Muscle layer of duodenum (tissue), 2 donors: ENCODE results near the gene LGR6.

Experiments used
- H3K27ac ChIP-seq: one replicate; pipeline ENCODE4 v1.7.0; 2013; ENCODE audit warnings: mild to moderate bottlenecking, low read length
- H3K27me3 ChIP-seq: one replicate; pipeline ENCODE4 v1.7.0; 2013; ENCODE audit warnings: low read depth, mild to moderate bottlenecking, control low read depth, low read length
- H3K36me3 ChIP-seq, 2 donors: one replicate each; pipeline ENCODE4 v1.7.0; 2013; ENCODE audit warnings: low read length in 2 of 2, control low read depth in 1 of 2, mild to moderate bottlenecking in 1 of 2; ENCODE audit not compliant: insufficient read depth in 2 of 2, control insufficient read depth in 1 of 2
- H3K4me1 ChIP-seq, 2 donors: one replicate each; pipeline ENCODE4 v1.7.0; 2013; ENCODE audit warnings: low read length in 2 of 2, mild to moderate bottlenecking in 2 of 2, control low read depth in 1 of 2, moderate library complexity in 1 of 2; ENCODE audit not compliant: insufficient read depth in 2 of 2, control insufficient read depth in 1 of 2
- H3K4me3 ChIP-seq, 2 donors: one replicate each; pipeline ENCODE4 v1.7.0; 2013; ENCODE audit warnings: low read length in 2 of 2, low read depth in 1 of 2, mild to moderate bottlenecking in 1 of 2
- H3K9me3 ChIP-seq, 2 donors: one replicate each; pipeline ENCODE4 v1.7.0; 2013; ENCODE audit warnings: low read length in 2 of 2, control low read depth in 1 of 2, mild to moderate bottlenecking in 1 of 2; ENCODE audit not compliant: control insufficient read depth in 1 of 2
- donor health status: healthy.

LGR6 gene

GRCh38 chr1:202217951-202218350 lies 24.4 kb downstream of the LGR6 start:
- Histone ChIP-seq H3K36me3 (no peaks in the 10 kb centered on the region), H3K9me3 (no peaks in the 10 kb centered on the region), H3K27ac (no peak overlapping the region), H3K27me3 (peaks cover 24% of the 10 kb centered on the region), H3K4me3 (no peak overlapping the region), H3K4me1 (peaks cover 0 to 10% of the 10 kb centered on the region in 2 donors)

DNA sequence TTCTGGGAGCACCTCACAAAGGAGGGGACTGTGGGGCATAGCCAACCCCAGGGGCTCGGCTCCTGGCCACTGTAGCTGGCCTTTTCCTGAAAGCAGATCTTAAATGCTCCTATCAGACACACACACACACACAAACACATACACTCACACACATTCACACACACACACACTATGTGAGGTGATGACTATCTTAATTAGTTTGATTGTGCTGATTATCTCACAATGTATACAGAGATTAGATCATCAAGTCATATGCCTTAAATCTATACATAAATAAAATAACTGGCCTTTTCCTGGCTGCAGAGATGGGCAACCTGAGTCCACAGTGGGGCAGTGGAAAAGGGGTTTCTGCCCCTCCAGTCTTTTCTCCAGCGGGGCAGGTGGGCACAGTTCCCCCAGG lies 27.1 kb downstream of the LGR6 start:
- Histone ChIP-seq H3K4me3 (no peak overlapping the region), H3K4me1 (no peaks in the 10 kb centered on the region), H3K27ac (no peak overlapping the region), H3K27me3 (peaks cover 5% of the 10 kb centered on the region), H3K9me3 (no peaks in the 10 kb centered on the region), H3K36me3 (no peaks in the 10 kb centered on the region)

DNA sequence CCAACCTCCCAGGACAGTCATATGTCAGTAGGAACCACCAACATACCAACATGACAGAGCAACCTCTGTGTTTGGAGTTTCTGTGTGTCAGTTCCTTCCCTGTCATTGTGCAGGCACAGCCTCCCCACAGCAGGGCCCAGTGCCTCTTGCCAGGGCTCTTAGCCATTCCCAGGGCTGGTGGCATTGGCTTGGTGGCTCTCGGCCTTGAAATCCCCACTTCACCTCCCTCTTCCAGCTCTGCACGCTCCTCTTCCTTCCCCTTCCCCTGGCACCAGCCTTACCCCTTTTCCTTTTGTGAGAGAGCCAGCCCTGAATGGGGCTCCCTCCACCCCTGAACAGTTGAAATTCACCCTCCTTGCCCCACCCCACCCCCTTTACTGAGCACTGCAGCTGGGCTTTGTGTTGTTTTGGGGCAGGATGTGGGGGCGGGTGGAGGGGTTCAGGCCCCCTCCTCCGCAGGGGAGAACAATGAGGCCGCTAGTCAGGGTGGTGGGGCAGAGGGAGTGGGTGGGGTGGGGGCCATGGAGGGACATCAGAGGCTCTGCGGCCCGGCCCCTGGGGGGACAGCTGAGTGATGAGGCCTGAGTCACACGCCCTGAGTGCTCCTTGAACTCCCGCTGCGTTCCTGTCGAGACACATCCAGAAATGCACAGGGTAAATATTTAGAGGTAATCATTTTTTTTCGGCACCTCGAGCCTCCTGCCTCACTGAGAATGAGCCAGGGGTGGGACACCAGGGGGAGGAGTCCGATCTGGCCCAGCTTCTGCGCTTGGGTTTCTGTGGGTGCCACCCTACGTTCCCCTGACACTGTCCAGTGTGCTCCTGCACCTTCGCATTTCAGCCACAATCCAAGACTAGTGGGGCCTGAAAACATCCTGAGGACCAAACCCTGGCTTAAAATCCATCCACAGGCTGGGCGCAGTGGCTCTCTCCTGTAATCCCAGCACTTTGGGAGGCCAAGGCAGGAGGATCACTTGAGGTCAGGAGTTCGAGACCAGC lies 28.6 kb downstream of the LGR6 start:
- Histone ChIP-seq H3K4me1 (no peaks in the 10 kb centered on the region), H3K27me3 (no peaks in the 10 kb centered on the region), H3K27ac (no peak overlapping the region), H3K9me3 (no peaks in the 10 kb centered on the region), H3K36me3 (no peaks in the 10 kb centered on the region), H3K4me3 (no peak overlapping the region)

DNA sequence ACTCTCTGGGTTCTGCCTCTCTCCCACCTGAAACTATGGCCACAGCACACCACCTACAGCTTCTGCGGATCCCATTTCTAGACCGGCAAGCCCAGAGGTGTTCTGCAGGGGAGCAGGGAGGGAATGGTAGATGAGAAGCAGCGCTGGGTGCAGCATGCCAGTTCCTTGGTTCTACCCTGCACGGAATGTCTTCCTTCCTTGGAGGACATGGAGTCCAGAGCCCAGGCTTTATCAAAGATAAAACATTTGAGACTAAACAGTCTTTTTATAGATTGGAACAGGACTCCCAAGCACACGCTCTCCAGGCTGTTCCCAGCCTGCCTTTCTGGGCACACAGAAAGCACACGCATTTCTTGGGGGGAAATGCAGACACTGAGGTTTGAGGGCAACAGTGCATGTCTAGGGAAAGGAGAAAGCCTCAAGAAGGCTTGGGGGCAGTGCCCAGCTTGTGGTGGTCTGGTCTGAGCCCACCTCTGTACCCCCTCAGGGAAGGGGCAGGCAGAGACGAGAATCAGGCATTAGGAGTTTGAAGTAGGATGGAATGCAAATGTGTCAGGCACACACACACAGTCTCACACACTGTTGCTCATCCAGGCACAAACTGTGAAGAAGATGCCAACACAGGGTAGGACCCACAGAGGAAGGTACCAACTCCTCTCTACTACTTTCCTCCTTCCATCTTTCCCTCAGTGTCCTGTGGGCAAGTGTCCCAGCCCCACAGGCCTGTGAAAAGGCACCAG lies 29.7 kb downstream of the LGR6 start:
- Histone ChIP-seq H3K27me3 (no peaks in the 10 kb centered on the region), H3K4me1 (no peaks in the 10 kb centered on the region), H3K36me3 (no peaks in the 10 kb centered on the region), H3K27ac (no peak overlapping the region), H3K4me3 (no peak overlapping the region), H3K9me3 (no peaks in the 10 kb centered on the region)

DNA sequence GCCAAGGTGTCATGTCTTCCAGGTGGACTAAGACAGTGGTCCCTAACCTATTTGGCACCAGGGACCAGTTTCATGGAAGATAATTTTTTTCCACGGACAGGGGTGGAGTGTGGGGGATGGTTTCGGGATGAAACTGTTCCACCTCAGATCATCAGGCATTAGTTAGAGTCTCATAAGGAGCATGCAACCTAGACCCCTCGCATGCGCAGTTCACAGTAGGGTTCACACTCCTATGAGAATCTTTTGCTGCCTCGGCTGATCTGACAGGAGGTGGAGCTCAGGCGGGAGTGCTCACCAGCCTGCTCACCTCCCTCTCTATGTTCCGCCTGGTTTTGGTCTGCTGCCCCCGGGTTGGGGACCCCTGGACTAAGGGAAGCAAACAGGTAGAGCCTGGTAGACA lies 30.9 kb downstream of the LGR6 start:
- Histone ChIP-seq H3K4me1 (no peaks in the 10 kb centered on the region), H3K27ac (no peak overlapping the region), H3K4me3 (no peak overlapping the region), H3K27me3 (no peaks in the 10 kb centered on the region), H3K36me3 (no peaks in the 10 kb centered on the region), H3K9me3 (no peaks in the 10 kb centered on the region)

GRCh38 chr1:202225131-202225530 lies 31.5 kb downstream of the LGR6 start:
- H3K36me3 ChIP-seq, result no peaks in the 10 kb centered on the region
- no peak overlapping the region for H3K27ac ChIP-seq
- no peaks in the 10 kb centered on the region for H3K27me3 ChIP-seq
- H3K4me3 ChIP-seq, result no peak overlapping the region
- no peaks in the 10 kb centered on the region for H3K4me1 ChIP-seq
- no peaks in the 10 kb centered on the region for H3K9me3 ChIP-seq

DNA sequence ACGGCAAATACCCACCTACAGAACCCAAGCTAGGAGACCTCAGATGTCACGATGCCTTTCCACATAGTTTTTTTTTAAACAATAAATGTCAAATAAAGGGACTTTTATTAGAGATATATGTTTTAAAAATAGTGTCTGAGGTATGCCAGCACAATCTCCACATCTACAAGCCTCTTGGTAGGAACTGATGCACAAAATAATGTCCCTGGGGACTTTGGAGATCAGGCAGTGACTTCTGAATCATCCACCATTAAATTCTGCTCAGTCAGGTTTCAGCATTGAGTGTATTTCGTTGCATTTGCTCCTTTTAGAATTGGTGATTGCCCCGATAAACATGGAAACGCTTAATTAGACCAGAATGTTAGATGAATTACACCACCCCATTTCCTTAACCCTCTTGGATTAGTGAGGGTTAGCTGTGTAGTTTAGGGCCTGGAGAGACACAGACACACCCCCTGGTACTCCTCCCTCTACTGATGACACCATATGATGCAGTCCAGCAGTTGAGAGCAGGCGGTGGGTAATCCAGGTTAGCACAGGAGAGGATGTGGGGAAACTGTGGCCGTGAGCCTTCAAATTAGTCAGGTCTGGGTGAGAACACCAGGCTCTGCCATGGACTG lies 33.6 kb downstream of the LGR6 start:
- H3K9me3 ChIP-seq, result no peaks in the 10 kb centered on the region
- no peaks in the 10 kb centered on the region for H3K36me3 ChIP-seq
- no peaks in the 10 kb centered on the region for H3K27me3 ChIP-seq
- H3K4me3 ChIP-seq, result no peak overlapping the region
- no peak overlapping the region for H3K27ac ChIP-seq
- no peaks in the 10 kb centered on the region for H3K4me1 ChIP-seq

- H3K4me3 ChIP-seq, result no peak overlapping the region
- no peaks in the 10 kb centered on the region for H3K9me3 ChIP-seq
- no peaks in the 10 kb centered on the region for H3K36me3 ChIP-seq
- H3K27ac ChIP-seq, result no peak overlapping the region
- H3K4me1 ChIP-seq, result no peaks in the 10 kb centered on the region
- H3K27me3 ChIP-seq, result no peaks in the 10 kb centered on the region
These were observed 34.4 kb downstream of the LGR6 start for GRCh38 chr1:202227997-202228401.

DNA sequence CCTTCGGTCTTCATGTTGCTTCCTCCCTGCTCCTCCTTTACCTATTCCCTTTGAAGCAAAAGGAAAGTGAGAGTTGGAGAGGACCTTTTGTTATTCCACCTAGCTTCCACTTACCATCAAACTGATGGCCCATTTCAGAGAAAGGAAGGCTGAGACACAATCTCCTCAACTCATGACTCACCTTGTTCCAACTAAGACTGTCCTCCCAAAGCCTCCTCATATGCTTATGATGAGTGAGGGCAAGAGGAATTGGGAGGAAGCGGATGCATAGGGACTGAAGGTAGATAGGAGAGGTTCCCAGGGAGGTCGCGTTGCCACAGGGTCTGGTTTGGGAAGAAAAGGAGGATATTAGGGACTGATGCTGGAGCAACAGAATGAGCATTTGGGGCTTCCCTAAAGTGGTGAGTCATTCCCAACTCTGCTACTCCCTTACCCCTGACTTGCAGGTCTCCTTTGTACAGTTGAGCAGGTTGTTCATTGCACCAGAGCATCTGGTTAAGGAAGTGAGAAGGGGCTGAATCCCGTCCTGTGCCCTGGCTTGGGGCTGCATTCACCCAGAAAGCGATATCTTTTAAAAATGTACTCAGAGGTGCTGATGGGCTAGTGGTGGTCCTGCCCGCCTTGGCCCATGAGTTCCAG lies 35.0 kb downstream of the LGR6 start:
- Histone ChIP-seq H3K9me3 (no peaks in the 10 kb centered on the region), H3K4me1 (no peaks in the 10 kb centered on the region), H3K4me3 (no peak overlapping the region), H3K36me3 (no peaks in the 10 kb centered on the region), H3K27me3 (no peaks in the 10 kb centered on the region), H3K27ac (no peak overlapping the region)

- Histone ChIP-seq H3K27ac (no peak overlapping the region), H3K36me3 (no peaks in the 10 kb centered on the region)
These were observed 35.8 kb downstream of the LGR6 start for GRCh38 chr1:202229376-202229775.

More at GRCh38 chr1:202229376-202229775, 35.8 kb downstream of the LGR6 start:
- Histone ChIP-seq H3K9me3 (no peaks in the 10 kb centered on the region), H3K4me1 (no peaks in the 10 kb centered on the region), H3K4me3 (no peak overlapping the region), H3K27me3 (no peaks in the 10 kb centered on the region)
